LNCaP clone FGC (cell line): Measurements from ENCODE around the gene PKDREJ.

Experiments used
- DNase-seq: peaks from one replicate; pipeline ENCODE4 v3.0.0-alpha.2; 2011; ENCODE audit warnings: low read depth
- H3K4me3 ChIP-seq: 2 replicates; pipeline ENCODE4 v1.5.1; 2011; ENCODE audit warnings: mild to moderate bottlenecking, low read depth, low read length, control low read depth
- CTCF ChIP-seq: IDR thresholded peaks from 2 replicates; pipeline ENCODE4 v1.5.1; 2012; ENCODE audit warnings: mild to moderate bottlenecking; ENCODE audit not compliant: control insufficient read depth, insufficient read depth; ENCODE audit errors: extremely low read depth

Gene PKDREJ

GRCh38 chr22:46250035-46250782 is 12.9 kb downstream of the PKDREJ start, which contains the start of gene CDPF1:
CDPF1 (minus strand) TSS chr22:46250293; CDS start chr22:46248284, 2,009 bp downstream.
- peak; percentile 32 for DNase-seq
- peak within 1 kb of the TSS; percentile 77 for H3K4me3 ChIP-seq
- TF ChIP-seq CTCF = 0 out of 2 replicates have a peak, but pooled peaks have one; percentile 23

DNA sequence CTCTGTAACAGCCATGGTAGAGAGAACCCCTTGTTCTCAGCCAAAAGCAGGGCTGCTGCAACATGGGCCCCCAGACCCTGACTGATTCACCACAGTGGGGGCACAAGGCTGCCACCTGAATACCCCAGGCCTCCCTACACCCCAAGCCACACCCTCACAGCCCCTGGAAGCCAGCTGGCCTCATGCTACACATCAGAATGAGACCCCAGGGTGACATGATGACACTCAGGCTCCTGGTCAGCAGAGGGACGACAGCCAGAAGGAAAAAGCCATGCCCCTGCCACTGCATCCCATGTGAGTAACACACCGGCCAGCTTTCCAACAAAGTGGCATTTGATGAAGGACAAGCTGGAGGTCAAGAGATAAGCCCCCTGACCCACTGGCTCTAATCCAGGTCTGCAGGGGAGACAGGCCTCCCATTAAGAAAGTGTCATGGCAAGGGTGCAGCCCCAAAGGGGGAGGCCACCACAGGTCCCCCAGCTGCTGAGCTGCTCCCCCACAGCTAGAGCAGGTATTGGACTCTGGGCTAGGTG is 15.6 kb downstream of the PKDREJ start:
- no peak overlapping the region for H3K4me3 ChIP-seq
- no peak for TF ChIP-seq CTCF
- DNase-seq = no peak

GRCh38 chr22:46246178-46246577 is 17.0 kb downstream of the PKDREJ start:
- no peak for TF ChIP-seq CTCF
- DNase-seq = no peak
- no peak overlapping the region for H3K4me3 ChIP-seq

DNA sequence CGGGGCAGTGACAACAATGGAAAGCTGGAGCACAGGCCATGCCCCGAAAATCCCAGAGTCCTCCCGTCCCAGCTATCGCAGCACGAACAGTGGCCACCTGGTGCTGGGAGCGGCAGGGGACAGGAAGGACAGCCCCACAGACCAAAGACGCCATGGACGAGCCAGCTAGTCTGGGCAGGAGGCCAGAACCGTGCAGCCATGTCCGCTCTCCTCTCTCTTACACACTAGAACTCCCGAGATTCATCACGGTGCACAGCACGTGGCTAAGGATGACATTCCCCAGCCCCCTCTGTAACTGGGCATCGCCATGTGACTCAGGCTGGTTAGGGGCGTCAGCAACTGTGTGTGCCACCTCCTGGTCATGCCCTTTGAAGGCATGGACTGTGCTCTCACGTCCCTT is 17.6 kb downstream of the PKDREJ start:
- TF ChIP-seq CTCF = no peak
- no peak for DNase-seq
- no peak overlapping the region for H3K4me3 ChIP-seq

DNA sequence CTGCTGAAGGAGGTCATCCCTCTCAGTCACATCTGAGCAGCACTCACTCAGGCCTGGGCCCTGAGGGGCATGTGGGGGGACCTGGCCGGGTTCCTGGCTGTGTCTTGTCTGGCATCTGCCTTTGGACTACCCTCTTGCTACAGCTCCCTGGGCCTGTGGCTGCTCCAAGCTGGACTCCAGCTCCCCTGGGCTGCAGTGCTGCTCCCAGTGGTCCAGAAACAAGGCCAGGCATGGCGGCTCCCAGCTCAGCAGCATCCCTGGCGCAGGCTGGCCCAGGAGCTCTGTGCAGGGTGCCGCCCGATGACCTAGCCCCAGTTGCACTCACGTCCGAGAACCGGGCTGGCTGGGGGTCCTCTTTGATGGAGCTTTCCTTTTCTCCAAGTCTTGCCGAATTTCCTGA is 18.4 kb downstream of the PKDREJ start:
- no peak overlapping the region for H3K4me3 ChIP-seq
- no peak for DNase-seq
- no peak for TF ChIP-seq CTCF

DNA sequence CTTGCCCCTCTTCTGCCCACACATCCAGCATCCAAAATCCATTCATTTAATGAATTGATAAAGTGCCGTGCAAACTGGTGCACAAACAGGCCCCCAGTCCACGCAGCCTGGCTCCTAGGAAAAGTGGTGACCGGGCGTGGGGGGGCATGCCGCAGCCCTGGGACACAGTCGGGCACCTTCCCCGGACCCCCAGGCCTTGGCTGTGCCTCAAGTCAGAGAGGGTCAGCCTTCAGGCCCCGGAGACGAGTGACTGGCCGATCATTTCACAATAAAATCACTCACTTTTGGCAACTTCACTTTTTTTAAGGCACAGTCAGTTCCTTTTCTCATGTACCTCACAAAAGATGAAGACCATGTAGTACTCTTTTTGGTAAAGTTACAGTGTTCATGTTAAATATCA is 21.1 kb downstream of the PKDREJ start:
- H3K4me3 ChIP-seq = no peak overlapping the region
- TF ChIP-seq CTCF = no peak
- DNase-seq = no peak
